Measurements from ENCODE around the gene ANO6.
"Not testable (repeated sequence)": the region's sequence is repeated elsewhere in the genome, so short reads cannot be mapped to it uniquely, and the experiment has no call there.

Gene ANO6

DNA sequence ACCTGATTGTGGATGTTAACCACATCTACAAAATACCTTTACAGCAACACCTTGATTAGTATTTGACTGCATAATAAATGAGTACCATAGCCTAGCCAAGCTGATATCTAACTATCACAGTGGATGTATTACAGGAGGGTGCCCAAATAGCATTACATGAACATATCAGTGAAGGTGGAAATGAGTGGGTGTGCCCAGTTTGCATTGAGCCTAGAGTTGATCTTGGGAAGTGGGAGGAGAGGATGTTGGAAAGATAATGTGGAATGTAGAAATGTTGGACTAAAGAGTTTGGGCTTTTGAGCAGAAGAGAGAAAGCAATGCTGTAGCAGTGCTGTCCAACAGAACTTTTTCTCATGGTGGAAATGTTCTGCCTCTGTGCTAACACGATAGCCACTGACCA, 98.9 kb downstream of the ANO6 start:
- DNase-seq = no peak

DNA sequence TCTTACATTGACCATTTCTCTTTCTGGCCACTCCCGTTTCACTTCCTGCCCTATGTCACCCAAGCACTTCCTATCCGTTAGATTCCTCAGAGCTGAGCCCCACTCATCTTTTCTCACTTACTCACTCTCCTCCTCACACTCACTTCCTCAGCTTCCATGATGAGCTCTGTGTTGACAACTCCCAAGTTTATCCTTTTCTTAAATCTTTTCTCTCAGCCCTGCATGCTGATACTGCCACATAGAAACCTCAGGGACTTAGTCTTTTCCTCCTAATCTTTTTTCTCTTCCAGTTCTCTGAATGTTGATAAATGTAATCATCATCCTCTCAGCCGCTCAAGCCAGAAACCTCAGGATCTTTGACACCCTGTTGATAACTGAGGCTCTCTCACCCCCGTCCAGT, 99.6 kb downstream of the ANO6 start:
- no peak for DNase-seq

DNA sequence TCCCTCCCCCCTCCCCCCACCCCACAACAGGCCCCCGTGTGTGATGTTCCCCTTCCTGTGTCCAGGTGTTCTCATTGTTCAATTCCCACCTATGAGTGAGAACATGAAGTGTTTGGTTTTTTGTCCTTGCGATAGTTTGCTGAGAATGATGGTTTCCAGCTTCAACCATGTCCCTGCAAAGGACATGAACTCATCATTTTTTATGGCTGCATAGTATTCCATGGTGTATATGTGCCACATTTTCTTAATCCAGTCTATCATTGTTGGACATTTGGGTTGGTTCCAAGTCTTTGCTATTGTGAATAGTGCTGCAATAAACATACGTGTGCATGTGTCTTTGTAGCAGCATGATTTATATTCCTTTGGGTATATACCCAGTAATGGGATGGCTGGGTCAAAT, 101.4 kb downstream of the ANO6 start:
- DNase-seq = not testable (repeated sequence)

DNA sequence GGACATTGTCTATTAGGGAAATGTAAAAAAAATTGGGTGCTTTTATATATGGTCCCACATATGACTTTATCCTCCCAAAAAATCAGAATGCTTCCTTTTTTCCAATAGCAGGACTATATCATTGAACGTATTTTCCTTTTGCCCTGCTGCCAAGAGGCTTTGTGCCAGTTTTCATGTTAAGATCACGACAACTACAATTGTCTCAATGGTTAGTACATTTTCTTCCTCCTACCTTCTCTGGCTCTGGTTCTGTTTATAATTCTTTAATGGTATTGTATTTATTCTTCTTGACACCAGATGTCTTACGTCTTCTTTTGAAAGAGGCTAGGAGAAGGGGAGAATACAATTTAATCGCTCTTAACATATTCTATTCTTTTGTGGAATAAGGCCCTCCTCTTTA, 106.9 kb downstream of the ANO6 start:
- DNase-seq = no peak

DNA sequence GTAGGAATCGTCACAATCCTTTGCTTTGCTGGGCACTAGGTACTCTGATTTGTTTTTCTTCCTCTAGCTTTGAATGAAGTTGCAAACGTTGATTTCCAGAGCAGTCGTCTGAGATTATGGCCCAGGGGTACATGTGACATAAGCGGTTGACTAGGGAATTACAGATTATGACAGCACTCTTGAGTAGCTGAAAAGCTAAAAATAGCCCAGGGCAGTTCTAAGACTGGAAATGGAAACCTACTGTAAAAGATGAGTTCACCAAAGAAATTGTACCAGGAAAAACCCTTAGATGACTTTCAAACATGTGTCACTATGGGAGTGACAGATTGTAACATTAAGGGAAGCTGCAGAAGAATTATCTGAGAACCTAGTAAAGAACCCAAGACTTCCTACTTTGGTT, 108.5 kb downstream of the ANO6 start:
- DNase-seq = no peak

DNA sequence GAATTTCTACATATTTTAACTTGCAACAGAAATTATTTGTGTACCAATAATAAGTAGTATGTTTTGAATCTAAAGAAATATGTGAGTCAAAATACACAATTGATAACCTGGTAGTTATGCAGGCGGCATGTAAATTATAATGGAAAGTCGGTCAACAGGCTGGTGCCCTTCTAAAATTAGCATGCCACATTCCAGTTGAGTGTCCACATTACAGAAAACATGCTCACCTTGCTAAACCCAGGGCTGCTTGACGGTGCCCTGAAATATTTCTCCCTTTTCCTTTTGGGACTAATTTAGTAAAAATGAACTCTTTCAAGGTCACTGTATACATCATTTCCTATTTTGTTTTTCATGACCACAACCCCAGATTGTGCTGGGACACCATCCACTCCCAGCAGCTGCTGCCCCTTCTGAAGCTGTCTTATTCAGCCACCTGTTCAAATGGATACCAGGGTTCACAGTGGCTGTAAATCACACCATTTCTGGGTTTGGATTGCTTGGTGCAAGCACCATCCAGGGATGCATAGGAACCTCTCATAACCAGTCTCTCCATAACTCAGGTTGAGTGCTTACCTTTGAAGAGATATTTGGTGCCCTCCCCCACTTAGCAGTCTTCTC, 110.6 kb downstream of the ANO6 start:
- DNase-seq = no peak

DNA sequence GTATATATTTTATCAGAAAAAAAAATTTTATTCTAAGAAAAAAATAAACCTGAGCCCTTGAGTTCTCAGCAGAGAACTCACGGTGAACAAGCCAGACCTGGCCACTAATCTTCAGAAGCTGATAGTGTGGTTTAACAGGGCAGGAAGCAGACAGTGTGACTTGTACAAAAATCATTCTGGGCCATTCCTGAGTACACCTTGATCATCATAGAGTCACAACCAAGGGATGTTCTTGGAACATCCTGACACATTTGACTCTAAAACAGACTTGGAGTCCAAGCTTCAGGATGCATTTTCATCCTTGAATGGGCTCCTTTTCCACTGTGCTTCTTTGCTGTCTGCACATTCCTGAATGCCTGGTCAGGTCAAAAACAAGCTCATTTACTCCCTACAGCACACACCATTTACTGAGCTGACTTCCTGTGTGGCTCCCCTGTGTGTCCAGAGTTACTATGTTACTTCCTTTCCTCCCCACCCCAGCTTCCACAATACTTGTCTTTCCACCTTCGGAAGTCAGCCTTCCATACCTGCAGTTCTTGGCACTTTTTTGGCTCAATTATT, 112.0 kb downstream of the ANO6 start:
- no peak for DNase-seq

DNA sequence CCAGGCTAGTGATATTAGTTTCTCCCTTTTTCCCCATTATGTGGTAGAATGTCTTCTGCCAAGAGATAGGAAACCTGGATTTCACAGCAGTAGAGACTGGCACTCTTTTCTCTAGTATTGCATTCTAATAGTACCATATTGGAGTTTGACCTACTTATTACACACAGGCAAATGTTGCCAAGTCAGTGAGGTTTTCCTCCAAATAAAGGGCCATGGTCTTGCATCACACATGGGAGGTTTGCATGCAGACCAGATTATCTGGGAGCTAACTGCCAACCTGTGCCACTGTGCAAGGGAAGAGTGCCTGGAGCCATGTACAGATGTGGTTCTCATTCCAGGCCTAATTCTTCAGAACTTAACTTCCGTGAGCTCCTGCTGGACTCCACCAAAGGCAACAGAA, 113.3 kb downstream of the ANO6 start:
- DNase-seq = no peak

DNA sequence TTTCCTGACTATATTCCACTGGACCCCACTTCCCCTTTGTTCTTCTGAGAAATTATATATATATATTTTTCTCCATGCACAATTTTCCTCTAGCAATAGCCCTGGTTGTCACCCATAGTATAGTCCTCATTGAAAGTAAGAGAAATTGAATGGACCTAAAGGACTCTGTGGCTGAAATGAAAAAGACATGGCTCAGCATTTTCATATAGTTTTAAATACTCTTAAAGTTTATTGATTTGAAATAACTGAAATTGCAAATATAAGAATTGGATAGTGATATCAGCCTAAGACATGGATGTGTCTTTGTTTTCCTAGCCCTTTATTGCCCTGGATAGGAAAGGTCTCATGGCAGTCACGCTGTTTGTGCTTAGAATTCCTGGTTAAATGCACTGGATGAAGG, 113.8 kb downstream of the ANO6 start:
- DNase-seq = no peak

DNA sequence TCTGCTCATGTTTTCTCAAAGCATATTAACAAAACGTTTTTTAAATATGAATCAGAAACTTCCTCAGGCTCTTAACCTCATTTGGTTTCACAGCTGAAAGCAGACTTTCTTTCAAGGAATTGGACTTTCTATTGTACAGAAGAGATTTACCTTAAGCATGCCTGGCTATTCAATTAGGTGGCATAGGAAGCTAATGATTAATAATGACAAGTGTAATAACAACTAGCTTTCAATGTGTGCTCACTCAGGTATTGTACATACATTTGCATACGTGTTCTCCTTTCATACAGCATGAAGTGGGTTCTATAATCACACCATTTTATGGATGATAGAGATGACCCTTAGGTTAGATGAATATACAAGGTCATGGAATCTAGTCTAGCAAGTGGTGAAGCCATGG, 115.7 kb downstream of the ANO6 start:
- DNase-seq = no peak

DNA sequence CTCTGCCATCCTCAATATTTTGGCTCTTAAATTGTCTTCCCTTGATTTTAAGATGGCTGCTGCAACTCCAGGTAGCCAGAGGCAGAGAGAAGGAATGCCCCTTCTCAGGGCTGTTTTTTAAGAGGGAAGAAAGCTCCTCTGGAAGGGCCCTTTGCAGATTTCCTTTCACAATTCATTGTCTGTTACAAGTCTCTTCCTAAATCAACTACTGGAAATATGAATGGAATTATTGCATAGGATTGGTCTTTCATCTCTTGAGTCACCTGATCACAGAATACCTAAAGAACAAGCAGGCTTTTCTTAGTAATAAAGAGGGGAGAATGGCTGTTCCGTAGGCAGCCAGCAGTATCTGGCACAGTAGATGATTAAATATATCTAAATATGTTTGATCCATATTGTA, 118.5 kb downstream of the ANO6 start:
- DNase-seq = no peak

DNA sequence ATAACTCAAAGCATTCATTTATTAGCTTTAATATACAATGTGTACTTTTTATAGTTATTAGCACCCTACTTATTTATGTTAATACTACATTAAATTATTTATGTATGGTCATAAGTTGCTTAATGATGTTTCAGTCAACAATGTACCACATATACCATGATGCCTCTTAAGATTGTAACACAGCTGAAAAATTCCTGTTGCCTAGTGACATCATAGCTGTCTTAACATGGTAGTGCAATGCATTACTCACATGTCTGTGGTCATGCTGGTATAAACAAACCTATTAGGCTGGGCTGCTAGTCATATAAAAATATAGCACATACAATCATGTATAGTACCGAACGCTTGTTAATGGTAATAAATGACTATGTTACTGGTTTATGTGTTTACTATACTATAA, 120.4 kb downstream of the ANO6 start:
- no peak for DNase-seq

DNA sequence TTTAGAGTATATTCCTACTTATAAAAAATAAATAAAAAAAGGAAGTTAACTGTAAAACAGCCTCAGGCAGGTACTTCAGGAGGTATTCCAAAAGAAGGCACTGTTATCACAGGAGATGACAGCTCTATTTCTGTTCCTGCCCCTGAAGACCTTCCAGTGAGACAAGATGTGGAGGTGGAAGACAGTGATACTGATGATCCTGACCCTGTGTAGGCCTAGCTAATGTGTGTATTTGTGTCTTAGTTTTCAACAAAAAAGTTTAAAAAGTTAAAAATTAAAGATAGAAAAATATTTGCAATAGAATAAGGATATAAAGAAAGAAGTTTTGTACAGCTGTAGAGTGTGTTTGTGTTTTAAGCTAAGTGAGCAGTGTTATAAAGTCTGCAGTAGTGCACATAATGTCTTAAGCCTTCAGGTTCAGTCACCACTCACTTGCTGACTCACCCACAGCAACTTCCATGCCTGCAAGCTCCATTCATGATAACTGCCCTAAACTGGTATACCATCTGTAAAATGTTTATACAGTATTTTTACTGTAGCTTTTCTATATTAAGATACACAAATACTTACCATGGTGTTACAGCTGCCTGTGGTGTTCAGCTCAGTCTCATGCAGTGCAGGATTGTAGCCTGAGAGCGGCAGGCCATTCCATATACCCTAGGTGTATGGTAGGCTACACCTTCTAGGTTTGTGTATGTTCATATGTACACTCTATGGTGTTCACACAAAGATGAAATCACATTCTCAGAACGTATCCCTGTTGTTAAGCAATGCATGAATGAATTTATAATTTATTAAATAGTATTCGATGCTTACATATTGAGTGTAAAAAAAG, 121.1 kb downstream of the ANO6 start:
- DNase-seq = no peak

DNA sequence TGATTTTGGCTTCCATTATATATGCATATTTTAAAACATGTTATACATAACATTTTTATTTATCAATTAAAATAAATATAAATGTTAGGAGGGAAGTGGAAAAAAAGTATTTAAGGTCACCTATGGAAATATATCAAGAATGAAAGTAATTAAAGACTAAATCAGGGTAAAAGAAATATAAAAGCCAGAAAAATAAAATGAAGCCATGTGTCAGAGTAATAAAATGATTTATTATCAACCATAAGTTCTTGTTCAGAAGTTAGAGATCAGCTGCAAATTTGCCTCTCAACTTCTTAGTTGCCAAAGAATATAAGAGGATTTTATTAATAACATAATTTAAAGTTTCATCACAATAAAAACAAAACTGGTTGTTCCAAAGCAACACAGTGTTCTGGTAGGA, 121.9 kb downstream of the ANO6 start:
- DNase-seq = no peak

DNA sequence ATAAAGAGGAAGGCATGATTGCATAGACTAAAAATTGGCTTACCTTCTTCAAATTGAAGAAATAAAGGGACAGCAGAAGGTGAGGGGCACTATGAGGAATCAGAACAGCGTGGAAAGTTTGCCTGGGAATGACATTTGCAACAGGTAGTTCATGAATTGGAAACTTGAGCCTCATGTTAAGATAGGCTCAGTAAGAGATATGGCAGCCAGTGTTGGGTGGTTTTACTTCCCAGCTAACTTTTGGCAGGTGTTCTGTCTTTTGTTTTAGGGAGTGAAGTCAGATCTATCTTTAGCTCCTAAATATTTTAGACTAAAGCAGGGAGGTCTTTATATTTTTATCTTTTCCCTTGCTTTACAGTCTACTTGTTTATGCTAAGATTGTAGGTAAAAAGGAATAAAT, 122.4 kb downstream of the ANO6 start:
- DNase-seq = no peak

DNA sequence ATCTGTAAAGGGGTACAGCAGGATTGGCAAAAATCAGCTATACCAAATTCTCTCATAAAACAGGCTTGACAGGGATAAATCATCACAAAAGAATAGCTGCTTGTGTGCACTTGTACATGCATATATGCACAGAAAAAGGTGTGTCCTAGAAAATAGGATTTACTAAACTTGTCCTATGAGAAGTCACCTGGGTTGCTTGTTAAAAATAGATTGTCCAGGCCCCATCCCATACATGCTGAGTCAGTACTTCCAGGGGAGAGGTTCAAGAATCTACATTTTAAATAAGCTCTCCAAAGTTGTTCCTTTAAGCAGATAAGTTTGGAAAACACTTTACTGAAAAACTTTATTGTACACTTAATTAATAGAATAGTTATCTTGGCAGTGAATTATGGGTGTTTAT, 123.1 kb downstream of the ANO6 start:
- DNase-seq = no peak

DNA sequence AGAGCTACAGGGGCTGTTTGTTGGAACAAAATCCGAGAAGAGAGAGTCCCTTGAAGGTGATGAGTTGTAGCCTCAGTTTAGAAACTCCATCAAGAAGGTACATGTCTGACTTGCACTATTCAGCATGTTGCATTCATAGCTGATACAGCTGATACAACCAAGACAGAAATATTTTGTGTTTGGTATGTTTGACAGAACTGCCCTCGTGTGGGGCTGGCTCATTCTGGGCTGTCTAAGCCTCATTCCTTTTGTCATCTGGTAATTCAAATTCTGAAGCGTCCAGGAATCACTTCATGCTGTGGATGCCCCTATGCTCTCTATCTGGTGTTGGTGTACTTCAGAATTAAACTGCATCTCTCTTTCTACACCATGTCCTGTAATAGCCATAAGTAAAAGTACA, 126.3 kb downstream of the ANO6 start:
- no peak for DNase-seq

DNA sequence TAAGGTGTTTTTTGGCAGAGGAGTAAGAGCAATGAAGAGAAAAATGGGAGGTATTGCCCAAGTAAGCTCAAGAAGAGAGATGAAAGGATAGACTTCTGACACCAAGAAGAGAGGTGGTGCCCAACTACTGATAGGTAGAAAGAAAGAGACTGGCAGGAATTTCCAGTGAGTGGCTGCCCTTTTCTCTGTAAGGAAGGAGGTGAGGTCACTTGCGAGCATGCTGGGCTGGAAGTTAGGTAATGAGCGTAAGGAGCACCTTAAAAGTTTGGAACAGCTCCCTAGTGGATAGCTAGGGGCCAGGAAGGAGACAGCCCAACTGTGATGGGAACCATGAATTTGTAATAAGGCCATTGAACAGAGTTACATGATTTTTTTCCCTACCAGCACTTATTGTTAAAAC, 127.0 kb downstream of the ANO6 start:
- DNase-seq = no peak

DNA sequence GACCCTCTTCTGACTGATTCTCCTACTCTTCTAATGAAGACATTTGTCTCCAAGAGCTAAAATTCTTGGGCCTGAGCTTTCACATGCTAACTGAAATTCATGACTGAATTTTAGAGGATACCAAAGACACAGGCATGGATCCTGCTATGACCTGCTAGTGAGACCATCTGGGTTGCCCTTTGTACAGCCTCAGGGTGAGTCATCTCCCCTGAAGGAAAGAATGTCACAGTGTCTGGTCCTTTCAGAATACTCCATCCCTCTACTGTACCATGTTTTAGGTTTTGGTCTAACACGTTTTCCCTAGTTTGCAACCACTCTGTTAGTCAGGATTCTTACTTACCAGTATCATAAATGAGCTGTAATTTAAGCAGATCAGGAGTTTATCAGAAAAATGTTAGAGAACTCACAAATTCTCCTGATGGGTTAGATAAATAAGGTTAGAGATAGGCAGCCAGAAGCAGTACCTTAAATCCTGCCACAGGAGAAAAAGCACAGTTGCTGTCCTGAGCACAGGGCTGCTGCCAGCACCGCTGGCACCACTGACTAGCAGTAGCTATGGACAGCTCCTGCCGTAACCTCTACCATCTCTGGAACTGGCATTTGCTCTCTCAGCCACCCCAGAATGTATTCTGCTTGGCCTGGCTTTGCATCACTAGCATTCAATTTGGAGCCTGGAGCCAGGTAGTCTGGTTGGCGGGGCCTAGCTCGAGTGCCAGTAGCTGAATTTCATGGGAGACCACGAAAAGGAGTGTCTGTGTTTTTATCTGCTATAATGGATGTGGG, 127.6 kb downstream of the ANO6 start:
- DNase-seq = no peak

DNA sequence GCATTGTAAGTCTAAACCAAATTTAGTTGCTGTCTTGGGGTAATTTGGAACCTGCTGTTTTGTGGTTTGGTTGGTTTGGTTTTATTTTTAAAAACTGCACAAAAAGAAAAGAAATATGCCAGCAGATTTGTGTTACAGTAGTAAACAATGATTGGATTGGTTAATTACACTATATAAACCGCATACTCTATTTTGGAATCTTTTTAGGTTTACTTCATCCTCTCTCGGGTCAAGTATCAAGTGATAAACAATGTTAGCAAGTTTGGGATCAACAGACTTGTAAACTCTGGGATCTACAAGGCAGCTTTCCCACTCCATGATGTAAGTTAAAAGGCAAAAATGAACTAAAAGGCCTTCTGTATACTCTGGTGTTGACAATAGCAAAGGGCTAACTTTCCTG, 132.4 kb downstream of the ANO6 start:
- no peak for DNase-seq

DNA sequence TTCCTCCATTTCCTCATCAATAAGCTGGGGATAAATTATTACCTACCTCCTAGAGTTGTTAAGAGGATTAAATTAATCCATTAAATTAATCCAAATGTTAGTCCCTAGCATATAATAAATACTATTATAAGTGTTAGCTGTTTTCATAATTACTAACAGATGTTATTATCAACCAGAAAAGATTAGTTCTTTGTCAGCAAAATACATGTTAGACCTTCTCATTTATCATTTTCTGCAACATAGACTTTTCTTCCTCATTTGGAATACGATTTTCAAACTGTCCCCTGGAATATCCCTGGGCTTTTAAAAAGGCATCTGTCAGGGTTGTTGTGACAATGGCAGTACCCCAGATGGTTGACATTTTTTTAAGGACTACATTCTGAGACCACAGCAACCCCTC, 133.1 kb downstream of the ANO6 start:
- DNase-seq = no peak

DNA sequence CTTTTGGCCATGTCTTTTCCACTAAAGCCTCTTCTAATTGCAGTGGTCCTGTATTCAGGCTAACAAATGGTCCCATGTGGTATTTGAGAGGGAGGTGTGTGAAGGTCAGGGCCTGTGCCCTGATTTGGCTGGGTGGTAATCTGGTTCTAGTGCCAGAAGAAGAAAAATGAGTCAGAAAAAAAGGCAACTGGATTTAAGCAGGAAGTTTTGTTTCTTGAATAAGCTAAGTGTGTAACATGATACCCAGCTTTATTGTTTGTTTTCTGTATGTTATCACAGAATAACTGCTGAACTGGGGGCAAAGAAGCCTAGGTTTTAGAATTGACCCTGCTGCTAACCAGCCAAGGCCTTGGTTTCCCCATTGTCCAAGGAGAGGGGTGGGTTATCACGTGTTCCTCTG, 134.0 kb downstream of the ANO6 start:
- no peak for DNase-seq

DNA sequence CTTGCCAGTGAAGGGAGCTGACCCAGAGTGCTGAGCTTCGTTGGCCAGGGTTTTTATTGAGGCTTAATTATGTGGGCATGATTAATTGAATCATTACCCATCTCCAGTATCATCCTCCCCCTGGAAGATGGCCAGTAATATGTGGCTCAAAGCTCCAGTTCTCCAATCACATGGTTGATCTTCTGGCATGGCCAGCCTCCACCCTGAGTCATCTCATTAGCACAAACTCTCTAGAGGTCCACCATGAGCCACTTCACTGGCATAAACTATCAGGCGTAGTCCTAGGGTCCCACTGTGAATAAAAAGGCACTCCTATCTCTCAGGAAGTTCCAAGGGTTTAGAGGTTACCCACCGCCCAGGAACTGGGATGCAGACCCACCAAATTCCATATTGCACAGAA, 135.0 kb downstream of the ANO6 start:
- DNase-seq = no peak
